ENCODE measurements around the gene TSPY4. TPM values are rescaled to one million over a fixed set of nuclear protein-coding genes. Genes with fewer than 3 reads are reported as not detected.
"Not testable (repeated sequence)": the region's sequence is repeated elsewhere in the genome, so short reads cannot be mapped to it uniquely, and the experiment has no call there.

TSPY4 gene, protein sequence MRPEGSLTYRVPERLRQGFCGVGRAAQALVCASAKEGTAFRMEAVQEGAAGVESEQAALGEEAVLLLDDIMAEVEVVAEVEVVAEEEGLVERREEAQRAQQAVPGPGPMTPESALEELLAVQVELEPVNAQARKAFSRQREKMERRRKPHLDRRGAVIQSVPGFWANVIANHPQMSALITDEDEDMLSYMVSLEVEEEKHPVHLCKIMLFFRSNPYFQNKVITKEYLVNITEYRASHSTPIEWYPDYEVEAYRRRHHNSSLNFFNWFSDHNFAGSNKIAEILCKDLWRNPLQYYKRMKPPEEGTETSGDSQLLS
- not detected in 2 replicates for total RNA-seq

GRCh38 chrY:9337164-9337563 lies at the start of gene TSPY4:
TSPY4 (plus strand) TSS chrY:9337464; CDS start chrY:9337510, 46 bp downstream.
- intact Hi-C loops (cut with micrococcal nuclease) = not testable (repeated sequence)

- intact Hi-C loops (cut with micrococcal nuclease) = no loop called here
Measured at GRCh38 chrY:9320996-9321395, 16.3 kb upstream of the TSPY4 start.

DNA sequence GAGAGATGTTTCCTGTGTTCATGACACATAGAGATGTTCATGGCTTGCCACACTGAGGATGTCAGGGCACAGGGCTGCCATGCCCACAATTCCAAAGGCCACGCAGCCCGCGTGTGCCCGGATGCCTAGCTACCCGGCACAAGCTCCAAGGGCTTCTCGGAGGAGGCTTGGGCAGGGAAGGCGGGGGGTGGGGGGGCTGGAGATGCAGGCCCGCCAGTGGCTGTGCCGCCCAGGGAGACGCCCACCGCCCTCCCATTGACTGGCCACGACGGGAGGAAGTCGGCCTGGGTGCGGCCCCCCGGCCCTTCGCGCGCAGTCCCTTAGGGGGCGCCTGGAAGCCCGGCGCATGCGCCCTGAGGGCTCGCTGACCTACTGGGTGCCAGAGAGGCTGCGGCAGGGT lies 20.2 kb downstream of the TSPY4 start, which contains the start of gene TSPY8:
Gene TSPY8, plus strand, starts transcription at position 301 of the 400 bp plus-strand sequence. Its CDS starts 46 bp downstream, at position 347.
- intact Hi-C loops (cut with micrococcal nuclease) = not testable (repeated sequence)

Other genes with a start within 250 kb of the TSPY4 start
- gene TSPY8, start 20.3 kb downstream of the TSPY4 start, total RNA-seq = not detected in 2 replicates
- not detected in 2 replicates for gene TSPY3, start 61.0 kb downstream of the TSPY4 start, total RNA-seq
- gene TSPY1, start 129.5 kb downstream of the TSPY4 start, total RNA-seq = not detected in 2 replicates
- gene TSPY9, start 149.8 kb downstream of the TSPY4 start, total RNA-seq = not detected in 2 replicates
- not detected in 2 replicates for gene TSPY10, start 190.4 kb downstream of the TSPY4 start, total RNA-seq